Panc1 (cell line): ENCODE measurements around the gene SPDEF. TPM values are rescaled to one million over a fixed set of nuclear protein-coding genes. Genes with fewer than 3 reads are reported as not detected.

Source experiments
- ATAC-seq: fragments of 200-7000 bp; cut with Tn5 transposase; 2 replicates; pipeline ENCODE4 v1.9.1; 2020; ENCODE audit warnings: mild to moderate bottlenecking, moderate library complexity
- BruUV-seq: library from RNA; stranded (reverse); fragments of 400-500 nt; replicated peaks from 2 replicates; lab custom pipeline; 2021; lab: Mats Ljungman, UMichigan
- CTCF ChIA-PET: fragments of 300-600 bp; sonication (Branson Sonifier 250); formaldehyde crosslinking; loops from one replicate; lab custom pipeline; 2022; ENCODE audit warnings: antibody characterized with exemption; lab: Charles Lee
- POLR2A ChIA-PET: fragments of 300-600 bp; sonication (Branson Sonifier 250); formaldehyde crosslinking; loops from one replicate; lab custom pipeline; 2022; ENCODE audit warnings: antibody characterized with exemption; lab: Charles Lee
- DNase-seq: peaks from one replicate; pipeline ENCODE4 v3.0.0-alpha.2; 2010; ENCODE audit warnings: low read depth, low spot score
- H3K27ac ChIP-seq: 2 replicates; pipeline ENCODE4 v1.5.1; 2011; ENCODE audit warnings: mild to moderate bottlenecking, low read length, inconsistent platforms
- H3K27me3 ChIP-seq: fragments of 200-500 bp; sonication (Bioruptor generic); 2 replicates; pipeline ENCODE4 v1.6.0; 2014; ENCODE audit warnings: low read length, inconsistent platforms; ENCODE audit not compliant: control insufficient read depth, insufficient read depth
- H3K36me3 ChIP-seq: fragments of 200-500 bp; sonication (Bioruptor generic); 2 replicates; pipeline ENCODE4 v1.5.1; 2014; ENCODE audit warnings: inconsistent platforms, mild to moderate bottlenecking, low read length, moderate library complexity; ENCODE audit not compliant: control insufficient read depth, insufficient read depth
- H3K4me1 ChIP-seq: 2 replicates; pipeline ENCODE4 v1.5.1; 2011; ENCODE audit warnings: inconsistent platforms, mild to moderate bottlenecking, low read length, moderate library complexity; ENCODE audit not compliant: control insufficient read depth, insufficient read depth
- H3K4me3 ChIP-seq, 2 experiments: 2 replicates each; pipeline ENCODE4 v1.5.1; 2011 to 2012; ENCODE audit warnings: low read depth in 2 of 2, low read length in 2 of 2, mild to moderate bottlenecking in 2 of 2, inconsistent platforms in 1 of 2, moderate library complexity in 1 of 2
- H3K9me3 ChIP-seq: fragments of 200-500 bp; sonication (Bioruptor generic); 2 replicates; pipeline ENCODE4 v1.5.1; 2014; ENCODE audit warnings: low read depth, mild to moderate bottlenecking, inconsistent platforms, low read length, moderate library complexity; ENCODE audit not compliant: control insufficient read depth, insufficient read depth
- POLR2AphosphoS5 ChIP-seq: IDR thresholded peaks from 2 replicates; pipeline ENCODE4 v1.6.1; 2012; ENCODE audit warnings: mild to moderate bottlenecking, low read depth, low read length, moderate library complexity
- SIN3A ChIP-seq: IDR thresholded peaks from 2 replicates; pipeline ENCODE4 v1.6.1; 2012; ENCODE audit warnings: low read depth, mild to moderate bottlenecking, low read length, moderate library complexity, borderline replicate concordance; ENCODE audit not compliant: insufficient read depth
- TCF7L2 ChIP-seq: IDR thresholded peaks from 2 replicates; pipeline ENCODE4 v1.6.1; 2011; ENCODE audit warnings: mild to moderate bottlenecking, low read depth, low read length, inconsistent platforms
- in situ Hi-C: cut with HindIII; loops from 2 replicates; pipeline ENCODE4 v1.10.0; 2016; ENCODE audit warnings: low sequenced_read_pairs, low pct_unique_long_range_greater_than_20kb
- intact Hi-C: fragments of 100-400 bp; cut with micrococcal nuclease; formaldehyde crosslinking; loops from one replicate; pipeline ENCODE4 v1.10.0; 2022; ENCODE audit not compliant: unreplicated experiment
- total RNA-seq: library from RNA; stranded (reverse); gene quantifications from one replicate; pipeline ENCODE4 v1.2.1, GENCODE V29; 2021; ENCODE audit not compliant: unreplicated experiment
- TF ChIP-seq, protein P1 (sequence below), 2 experiments: IDR thresholded peaks; 2 replicates each; pipeline ENCODE4 v1.6.1; 2011 to 2012; ENCODE audit warnings: low read depth in 2 of 2, control low read depth in 1 of 2, low read length in 1 of 2, mild to moderate bottlenecking in 1 of 2, moderate library complexity in 1 of 2; ENCODE audit not compliant: insufficient read depth in 1 of 2
- TF ChIP-seq, protein P2 (sequence below): fragments of 450-650 bp; IDR thresholded peaks from 2 replicates; pipeline ENCODE4 v1.5.1; 2017; ENCODE audit warnings: mild to moderate bottlenecking

SPDEF gene
- total RNA-seq, 1 experiment from 2014 or later, result 1.6 TPM

DNA sequence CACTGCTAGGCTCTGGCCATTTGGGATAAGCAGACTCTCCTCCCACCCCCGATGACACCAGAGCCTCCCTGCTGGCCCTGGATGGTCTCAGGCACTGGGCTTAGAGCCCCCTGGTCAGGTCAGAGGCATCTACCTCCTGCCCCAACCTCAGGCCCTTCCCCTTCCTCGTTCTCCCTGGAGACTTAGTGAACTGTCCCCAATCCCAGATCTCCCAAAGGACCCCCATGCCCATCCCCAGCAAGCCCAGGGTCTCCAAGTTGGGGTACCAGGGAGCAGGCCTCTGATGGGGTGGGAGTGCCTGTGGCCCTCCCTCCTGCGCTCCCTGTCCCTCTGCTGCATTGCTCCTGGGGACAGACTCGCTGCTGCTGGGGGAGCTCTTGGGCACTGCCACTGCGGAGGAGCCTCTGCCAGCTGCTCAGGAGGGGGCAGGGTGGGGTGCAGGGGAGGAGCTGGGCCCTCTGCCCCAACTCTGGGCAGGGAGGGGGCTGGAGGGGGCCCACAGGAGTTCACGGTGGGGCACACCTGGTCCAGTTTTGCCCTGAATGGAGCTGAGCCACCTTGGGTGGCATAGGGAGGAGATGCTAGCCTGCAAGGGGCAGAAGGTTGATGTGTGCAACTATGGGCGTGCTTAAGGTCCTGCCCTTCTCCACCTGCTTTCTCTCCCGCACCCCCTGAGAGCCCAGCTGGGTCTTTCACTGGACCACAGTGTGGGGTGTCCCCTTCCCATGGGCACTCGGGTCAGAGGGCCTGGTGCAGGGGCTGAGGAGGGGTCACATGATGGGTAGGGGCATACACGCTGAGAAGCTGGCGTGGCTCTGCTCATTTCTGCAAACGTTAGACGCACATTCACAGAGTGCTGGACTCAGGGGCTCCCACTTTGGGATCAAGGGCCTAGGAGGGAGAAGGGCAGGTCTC lies 40.4 kb downstream of the SPDEF start:
- BruUV-seq, result no TSS peak
- ATAC-seq, result no peak
- in situ Hi-C loops, result no loop called here

GRCh38 chr6:34514593-34515472 lies 41.3 kb downstream of the SPDEF start:
- in situ Hi-C loops, result no loop called here
- POLR2A ChIA-PET, result no interaction called here

More for the DNA sequence above, 40.4 kb downstream of the SPDEF start:
- Histone ChIP-seq H3K27ac (no peak overlapping the region), H3K36me3 (no peaks in the 10 kb centered on the region), H3K27me3 (no peaks in the 10 kb centered on the region), H3K4me1 (no peaks in the 10 kb centered on the region), H3K4me3 (no peak overlapping the region), H3K9me3 (no peaks in the 10 kb centered on the region)
- TF ChIP-seq, protein P1, sequence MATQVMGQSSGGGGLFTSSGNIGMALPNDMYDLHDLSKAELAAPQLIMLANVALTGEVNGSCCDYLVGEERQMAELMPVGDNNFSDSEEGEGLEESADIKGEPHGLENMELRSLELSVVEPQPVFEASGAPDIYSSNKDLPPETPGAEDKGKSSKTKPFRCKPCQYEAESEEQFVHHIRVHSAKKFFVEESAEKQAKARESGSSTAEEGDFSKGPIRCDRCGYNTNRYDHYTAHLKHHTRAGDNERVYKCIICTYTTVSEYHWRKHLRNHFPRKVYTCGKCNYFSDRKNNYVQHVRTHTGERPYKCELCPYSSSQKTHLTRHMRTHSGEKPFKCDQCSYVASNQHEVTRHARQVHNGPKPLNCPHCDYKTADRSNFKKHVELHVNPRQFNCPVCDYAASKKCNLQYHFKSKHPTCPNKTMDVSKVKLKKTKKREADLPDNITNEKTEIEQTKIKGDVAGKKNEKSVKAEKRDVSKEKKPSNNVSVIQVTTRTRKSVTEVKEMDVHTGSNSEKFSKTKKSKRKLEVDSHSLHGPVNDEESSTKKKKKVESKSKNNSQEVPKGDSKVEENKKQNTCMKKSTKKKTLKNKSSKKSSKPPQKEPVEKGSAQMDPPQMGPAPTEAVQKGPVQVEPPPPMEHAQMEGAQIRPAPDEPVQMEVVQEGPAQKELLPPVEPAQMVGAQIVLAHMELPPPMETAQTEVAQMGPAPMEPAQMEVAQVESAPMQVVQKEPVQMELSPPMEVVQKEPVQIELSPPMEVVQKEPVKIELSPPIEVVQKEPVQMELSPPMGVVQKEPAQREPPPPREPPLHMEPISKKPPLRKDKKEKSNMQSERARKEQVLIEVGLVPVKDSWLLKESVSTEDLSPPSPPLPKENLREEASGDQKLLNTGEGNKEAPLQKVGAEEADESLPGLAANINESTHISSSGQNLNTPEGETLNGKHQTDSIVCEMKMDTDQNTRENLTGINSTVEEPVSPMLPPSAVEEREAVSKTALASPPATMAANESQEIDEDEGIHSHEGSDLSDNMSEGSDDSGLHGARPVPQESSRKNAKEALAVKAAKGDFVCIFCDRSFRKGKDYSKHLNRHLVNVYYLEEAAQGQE (IDR thresholded peaks at IDR 0.05; ENCODE audit: insufficient read depth in 1 of 2, low read depth in 2 of 2, low read length in 1 of 2), result no peak
- TF ChIP-seq SIN3A, result no peak
- TF ChIP-seq TCF7L2, result no peak
- TF ChIP-seq, protein P2, sequence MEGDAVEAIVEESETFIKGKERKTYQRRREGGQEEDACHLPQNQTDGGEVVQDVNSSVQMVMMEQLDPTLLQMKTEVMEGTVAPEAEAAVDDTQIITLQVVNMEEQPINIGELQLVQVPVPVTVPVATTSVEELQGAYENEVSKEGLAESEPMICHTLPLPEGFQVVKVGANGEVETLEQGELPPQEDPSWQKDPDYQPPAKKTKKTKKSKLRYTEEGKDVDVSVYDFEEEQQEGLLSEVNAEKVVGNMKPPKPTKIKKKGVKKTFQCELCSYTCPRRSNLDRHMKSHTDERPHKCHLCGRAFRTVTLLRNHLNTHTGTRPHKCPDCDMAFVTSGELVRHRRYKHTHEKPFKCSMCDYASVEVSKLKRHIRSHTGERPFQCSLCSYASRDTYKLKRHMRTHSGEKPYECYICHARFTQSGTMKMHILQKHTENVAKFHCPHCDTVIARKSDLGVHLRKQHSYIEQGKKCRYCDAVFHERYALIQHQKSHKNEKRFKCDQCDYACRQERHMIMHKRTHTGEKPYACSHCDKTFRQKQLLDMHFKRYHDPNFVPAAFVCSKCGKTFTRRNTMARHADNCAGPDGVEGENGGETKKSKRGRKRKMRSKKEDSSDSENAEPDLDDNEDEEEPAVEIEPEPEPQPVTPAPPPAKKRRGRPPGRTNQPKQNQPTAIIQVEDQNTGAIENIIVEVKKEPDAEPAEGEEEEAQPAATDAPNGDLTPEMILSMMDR, result no peak
- no peak for TF ChIP-seq POLR2AphosphoS5
- no peak for DNase-seq
- CTCF ChIA-PET, result no interaction called here
- POLR2A ChIA-PET, result no interaction called here
- intact Hi-C loops, result no loop called here

More at GRCh38 chr6:34514593-34515472, 41.3 kb downstream of the SPDEF start:
- no peak for TF ChIP-seq SIN3A
- TF ChIP-seq POLR2AphosphoS5, result no peak
- TF ChIP-seq, protein P1 (IDR thresholded peaks at IDR 0.05; ENCODE audit: insufficient read depth in 1 of 2, low read depth in 2 of 2, low read length in 1 of 2), result no peak
- TF ChIP-seq TCF7L2, result no peak
- TF ChIP-seq, protein P2, result no peak
- ATAC-seq (no peak), DNase-seq (no peak)
- no peaks in the 10 kb centered on the region for H3K36me3 ChIP-seq
- H3K9me3 ChIP-seq, result no peaks in the 10 kb centered on the region
- CTCF ChIA-PET, result no interaction called here
- no TSS peak for BruUV-seq
- H3K4me1 ChIP-seq, result no peaks in the 10 kb centered on the region
- intact Hi-C loops, result no loop called here
- H3K4me3 ChIP-seq, result no peak overlapping the region
- no peak overlapping the region for H3K27ac ChIP-seq
- H3K27me3 ChIP-seq, result no peaks in the 10 kb centered on the region
